WERI-Rb-1 (cell line): Measurements from ENCODE around the gene KIF1A.

Experiments used
- DNase-seq: peaks from one replicate; pipeline ENCODE4 v3.0.0-alpha.2; 2020
- H3K27ac ChIP-seq: fragments of 250-450 bp; sonication (Bioruptor Pico); 2 replicates; pipeline ENCODE4 v1.5.1; 2020; ENCODE audit warnings: mild to moderate bottlenecking, moderate library complexity
- H3K27me3 ChIP-seq: fragments of 250-450 bp; sonication (Bioruptor Pico); 2 replicates; pipeline ENCODE4 v1.5.1; 2021; ENCODE audit warnings: mild to moderate bottlenecking, low read depth, moderate library complexity; ENCODE audit not compliant: insufficient read depth, severe bottlenecking
- H3K36me3 ChIP-seq: fragments of 250-450 bp; sonication (Bioruptor Pico); 2 replicates; pipeline ENCODE4 v1.5.1; 2020; ENCODE audit warnings: mild to moderate bottlenecking, moderate library complexity
- H3K4me3 ChIP-seq: 2 replicates; pipeline ENCODE4 v1.5.1; 2011; ENCODE audit warnings: low read depth, mild to moderate bottlenecking, control low read depth, low read length
- H3K9me3 ChIP-seq: fragments of 250-450 bp; sonication (Bioruptor Pico); 2 replicates; pipeline ENCODE4 v1.5.1; 2021; ENCODE audit warnings: mild to moderate bottlenecking, moderate library complexity; ENCODE audit not compliant: severe bottlenecking
- CTCF ChIP-seq: IDR thresholded peaks from 2 replicates; pipeline ENCODE4 v1.5.1; 2011; ENCODE audit warnings: low read depth, mild to moderate bottlenecking, control low read depth, inconsistent platforms, low read length

The KIF1A gene

DNA sequence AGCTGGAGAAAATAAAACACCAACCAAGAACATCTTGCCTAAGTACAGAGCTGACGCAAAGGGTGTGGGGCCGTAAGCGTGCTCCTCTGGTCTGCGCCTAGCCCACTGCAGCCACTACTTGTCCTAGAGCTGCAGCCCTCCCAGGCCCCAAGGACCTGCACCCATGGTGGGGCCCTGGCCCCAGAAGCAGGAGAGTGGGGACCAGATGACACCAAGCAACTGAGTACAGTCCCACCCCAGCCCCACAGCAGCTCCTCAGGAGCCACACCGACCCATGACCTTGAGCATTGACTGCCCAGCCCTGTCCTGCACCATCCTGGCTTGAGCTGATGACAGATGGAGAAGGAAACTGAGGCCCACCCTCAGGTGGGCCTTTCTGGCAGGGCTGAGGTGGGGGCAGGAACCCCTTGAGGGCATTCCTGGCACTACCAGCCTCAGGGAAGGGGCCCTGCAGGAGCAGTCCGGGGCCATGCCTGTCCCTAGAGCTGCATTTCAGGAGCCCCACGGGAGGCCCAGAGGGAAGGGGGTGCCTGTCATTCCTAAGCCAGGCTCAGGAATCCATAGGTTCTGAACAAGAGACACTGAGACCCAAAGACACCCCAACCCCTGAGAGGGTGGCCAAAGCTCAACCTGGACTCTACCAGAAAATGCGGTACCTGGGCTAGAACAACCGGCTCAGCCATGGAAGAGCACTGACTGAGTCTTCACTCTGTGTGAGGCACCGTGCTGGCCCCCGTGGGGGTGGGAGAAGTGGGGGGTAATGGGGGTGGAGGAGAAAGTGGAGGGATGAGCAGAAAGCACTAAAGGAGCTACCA is 4.9 kb downstream of the KIF1A start:
- no peak for TF ChIP-seq CTCF
- no peak for DNase-seq
- H3K9me3 ChIP-seq: peaks cover 8% of the 10 kb centered on the region
- H3K36me3 ChIP-seq: peaks cover 64% of the 10 kb centered on the region
- no peak overlapping the region for H3K27ac ChIP-seq
- H3K4me3 ChIP-seq: no peak overlapping the region
- H3K27me3 ChIP-seq: no peaks in the 10 kb centered on the region

GRCh38 chr2:240814280-240814679 is 5.7 kb downstream of the KIF1A start:
- Histone ChIP-seq H3K27me3 (no peaks in the 10 kb centered on the region), H3K36me3 (peaks cover 69% of the 10 kb centered on the region), H3K9me3 (peaks cover 8% of the 10 kb centered on the region), H3K4me3 (no peak overlapping the region), H3K27ac (no peak overlapping the region)
- TF ChIP-seq CTCF: no peak
- no peak for DNase-seq

DNA sequence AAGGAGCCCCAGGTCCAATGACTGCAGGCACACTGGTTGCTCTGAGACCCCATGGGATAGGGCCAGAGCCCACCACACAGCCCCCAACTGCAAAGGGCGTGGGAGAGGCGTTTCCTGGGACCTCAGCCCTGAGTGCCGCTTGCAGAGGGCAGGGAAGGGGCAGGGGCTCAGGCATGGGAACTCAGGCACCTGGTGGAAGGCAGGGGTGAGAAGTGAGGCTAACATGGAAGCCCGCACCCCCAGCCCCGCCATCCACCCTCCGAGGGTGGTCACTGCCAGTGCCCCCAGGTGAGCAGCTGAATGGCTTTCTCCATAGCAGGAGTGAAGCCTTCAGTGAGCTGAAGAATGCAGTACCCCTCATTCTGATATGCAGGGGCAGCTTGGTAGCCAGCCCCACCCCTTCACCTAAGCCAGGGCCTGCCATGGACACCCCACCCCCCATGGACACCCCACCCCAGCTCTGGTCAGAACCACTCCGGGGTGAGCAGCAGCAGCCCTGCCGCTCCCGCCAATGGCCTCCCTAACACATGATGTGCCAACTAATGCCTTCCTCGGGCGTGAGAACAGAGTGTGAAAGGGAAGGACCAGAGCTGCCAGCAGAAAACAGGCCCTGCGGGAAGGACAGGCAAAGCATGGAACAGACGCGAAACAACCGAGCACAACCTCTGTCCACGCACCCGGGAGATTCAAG is 6.6 kb downstream of the KIF1A start:
- no peak for TF ChIP-seq CTCF

GRCh38 chr2:240812721-240813120 is 7.3 kb downstream of the KIF1A start:
- Histone ChIP-seq H3K36me3 (peaks cover 68% of the 10 kb centered on the region), H3K4me3 (no peak overlapping the region), H3K9me3 (peaks cover 8% of the 10 kb centered on the region), H3K27ac (no peak overlapping the region), H3K27me3 (no peaks in the 10 kb centered on the region)
- no peak for DNase-seq
- TF ChIP-seq CTCF: no peak

More for the DNA sequence above, 6.6 kb downstream of the KIF1A start:
- DNase-seq: no peak
- peaks cover 8% of the 10 kb centered on the region for H3K9me3 ChIP-seq
- no peak overlapping the region for H3K4me3 ChIP-seq
- H3K27ac ChIP-seq: no peak overlapping the region
- H3K27me3 ChIP-seq: no peaks in the 10 kb centered on the region
- H3K36me3 ChIP-seq: peaks cover 72% of the 10 kb centered on the region

DNA sequence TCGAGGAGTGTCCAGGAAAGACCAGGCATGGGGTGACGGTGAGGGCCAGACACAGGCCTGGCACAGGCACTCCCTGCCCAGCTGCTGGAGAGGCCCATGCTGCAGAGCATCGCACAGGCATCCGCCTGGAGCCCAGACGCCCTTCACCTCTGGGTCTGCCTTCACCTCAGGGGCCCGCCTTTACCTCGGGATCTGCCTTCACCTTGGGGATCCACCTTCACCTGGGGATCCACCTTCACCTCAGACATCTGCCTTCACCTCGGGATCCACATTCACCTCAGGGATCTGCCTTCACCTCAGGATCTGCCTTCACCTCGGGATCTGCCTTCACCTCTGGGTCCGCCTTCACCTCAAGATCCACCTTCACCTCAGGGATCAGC is 7.7 kb downstream of the KIF1A start:
- Histone ChIP-seq H3K4me3 (no peak overlapping the region), H3K9me3 (peaks cover 8% of the 10 kb centered on the region), H3K27me3 (no peaks in the 10 kb centered on the region), H3K27ac (no peak overlapping the region), H3K36me3 (peaks cover 68% of the 10 kb centered on the region)
- no peak for DNase-seq
- no peak for TF ChIP-seq CTCF
